Fibroblast of the aortic adventitia (primary cell): Measurements from ENCODE around the gene CBLB. TPM values are rescaled to one million over a fixed set of nuclear protein-coding genes. Genes with fewer than 3 reads are reported as not detected.

Experiments
- DNase-seq: peaks from one replicate; pipeline ENCODE4 v3.0.0-alpha.2; 2010; ENCODE audit warnings: low read depth
- H3K4me3 ChIP-seq: 2 replicates; pipeline ENCODE4 v1.5.1; 2011; ENCODE audit warnings: low read depth, mild to moderate bottlenecking, control low read depth, low read length, moderate library complexity
- CTCF ChIP-seq: IDR thresholded peaks from 2 replicates; pipeline ENCODE4 v1.5.1; 2011; ENCODE audit warnings: mild to moderate bottlenecking, low read length, control low read depth, inconsistent platforms; ENCODE audit not compliant: insufficient read depth
- total RNA-seq: library from RNA; depleted of rRNA; stranded (reverse); fragments of >200 nt; gene quantifications from 2 replicates; pipeline ENCODE4 v1.2.3, GENCODE V29; 2012; ENCODE audit warnings: low replicate concordance

CBLB gene
- total RNA-seq, 1 donor: 63.9 TPM

DNA sequence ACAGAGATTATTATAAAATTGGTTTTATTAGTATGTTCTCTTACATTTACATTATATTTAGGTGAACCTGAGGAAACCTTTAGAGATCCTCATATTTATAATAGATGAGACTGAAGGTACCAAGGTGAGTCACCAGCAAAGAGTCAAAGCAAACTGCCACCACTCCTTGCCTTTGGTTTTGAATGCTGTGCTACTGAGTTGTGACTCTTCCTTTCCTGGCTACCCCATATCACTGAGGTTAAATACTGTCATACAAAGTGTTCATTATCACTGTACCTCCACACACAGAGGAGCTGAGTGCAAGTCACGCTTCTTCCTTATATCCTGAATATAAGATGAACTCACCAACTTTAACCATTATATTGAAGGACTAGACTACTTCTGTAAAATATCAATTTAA is 168.2 kb downstream of the CBLB start:
- no peak overlapping the region for H3K4me3 ChIP-seq
- no peak for DNase-seq
- no peak for TF ChIP-seq CTCF

DNA sequence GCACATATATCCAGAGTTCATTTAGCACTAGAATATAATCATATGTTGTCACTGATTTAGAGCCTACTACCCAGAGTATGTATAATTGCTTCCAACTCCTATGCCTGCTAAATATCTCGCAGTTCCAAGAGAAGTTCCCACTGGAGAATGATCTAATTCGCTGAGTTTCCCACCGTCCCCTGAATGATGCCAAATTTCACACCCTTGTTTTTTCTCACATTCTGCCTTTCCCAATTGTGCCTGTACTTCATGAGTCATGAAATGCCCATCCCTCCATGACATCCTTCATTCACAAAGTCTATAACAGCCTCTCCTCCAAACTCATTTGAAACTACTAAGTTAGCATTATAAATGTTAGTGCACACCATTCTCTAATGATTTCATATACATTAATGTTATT is 177.2 kb downstream of the CBLB start:
- TF ChIP-seq CTCF: no peak
- DNase-seq: peak; percentile 13
- H3K4me3 ChIP-seq: no peak overlapping the region

- no peak for TF ChIP-seq CTCF
- H3K4me3 ChIP-seq: no peak overlapping the region
- peak; percentile 37 for DNase-seq
These were observed 177.8 kb downstream of the CBLB start for GRCh38 chr3:105691053-105691452.

DNA sequence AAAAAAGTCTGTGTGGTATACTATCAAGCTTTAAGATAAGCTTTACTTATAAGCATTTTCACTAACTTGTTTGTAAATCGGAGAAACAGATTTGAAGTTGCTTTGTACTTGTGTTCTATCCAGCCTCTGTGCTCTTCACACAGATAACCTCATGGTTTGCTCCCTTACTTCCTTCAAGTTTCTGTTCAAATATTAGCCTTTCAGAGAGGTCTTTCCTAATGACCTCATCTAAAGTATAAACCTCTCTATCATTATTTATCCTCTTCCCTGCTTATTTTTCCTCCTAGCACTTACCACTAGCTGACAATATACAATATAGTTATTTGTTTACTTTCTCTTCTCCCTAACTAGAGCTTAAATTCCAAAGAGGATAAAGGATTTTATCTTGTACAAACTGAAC is 180.0 kb downstream of the CBLB start:
- no peak overlapping the region for H3K4me3 ChIP-seq
- no peak for TF ChIP-seq CTCF
- no peak for DNase-seq

DNA sequence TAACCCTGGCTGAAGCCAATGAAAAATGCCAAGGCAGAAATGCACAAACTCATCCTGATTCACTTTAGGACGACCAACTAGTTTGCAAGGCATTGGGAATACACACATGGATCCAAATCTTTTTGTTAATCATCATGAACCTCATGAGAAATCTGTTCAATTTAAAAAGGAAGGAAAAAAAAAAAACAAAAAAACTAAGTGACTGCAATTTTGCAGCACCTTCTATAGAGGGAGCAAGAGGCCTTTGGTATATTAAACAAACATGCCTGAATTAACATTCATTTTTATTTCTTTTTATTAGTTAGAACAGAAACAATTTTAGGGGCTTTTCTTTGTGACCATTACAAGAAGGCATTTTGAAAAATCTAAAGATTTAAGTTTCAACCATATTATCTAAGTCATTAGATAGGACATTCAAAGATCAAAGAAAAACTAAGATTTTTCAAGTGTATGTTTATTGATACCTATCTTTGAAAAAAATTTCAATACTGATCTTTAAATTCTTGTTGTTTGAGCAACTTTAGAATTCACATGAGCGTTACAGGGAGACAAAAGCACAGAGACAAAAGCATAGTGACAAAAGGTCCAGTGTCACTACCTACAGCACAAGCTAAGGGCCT is 182.4 kb downstream of the CBLB start:
- peak; percentile 74 for TF ChIP-seq CTCF
- H3K4me3 ChIP-seq: no peak overlapping the region
- DNase-seq: peak; percentile 64

GRCh38 chr3:105679951-105680350 is 188.9 kb downstream of the CBLB start:
- no peak for DNase-seq
- H3K4me3 ChIP-seq: no peak overlapping the region
- TF ChIP-seq CTCF: no peak

DNA sequence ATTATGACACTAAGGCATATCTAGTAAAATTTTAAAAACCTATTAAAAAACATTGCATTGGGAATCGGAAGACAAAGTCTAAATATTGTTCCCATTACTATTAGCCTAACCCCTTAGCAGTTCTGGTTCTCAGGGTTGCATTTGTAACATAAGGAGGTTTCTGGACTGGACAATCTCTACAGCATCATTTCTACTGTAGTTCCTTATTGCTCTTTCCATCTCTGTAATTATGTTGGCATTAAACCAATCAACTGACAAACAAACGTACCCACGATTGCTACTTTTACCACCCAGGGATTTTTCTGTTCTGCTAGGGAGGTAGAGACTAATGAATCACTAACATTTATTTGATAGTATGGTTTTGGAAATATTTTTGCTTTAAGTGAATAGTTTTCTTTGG is 190.8 kb downstream of the CBLB start:
- TF ChIP-seq CTCF: no peak
- no peak for DNase-seq
- H3K4me3 ChIP-seq: no peak overlapping the region
